Measurements from ENCODE around the gene TSKU. TPM values are rescaled to one million over a fixed set of nuclear protein-coding genes. Genes with fewer than 3 reads are reported as not detected.
"Not testable (repeated sequence)": the region's sequence is repeated elsewhere in the genome, so short reads cannot be mapped to it uniquely, and the experiment has no call there.

TSKU gene
- total RNA-seq, 1 donor from 2014 or later: 57.9 TPM

DNA sequence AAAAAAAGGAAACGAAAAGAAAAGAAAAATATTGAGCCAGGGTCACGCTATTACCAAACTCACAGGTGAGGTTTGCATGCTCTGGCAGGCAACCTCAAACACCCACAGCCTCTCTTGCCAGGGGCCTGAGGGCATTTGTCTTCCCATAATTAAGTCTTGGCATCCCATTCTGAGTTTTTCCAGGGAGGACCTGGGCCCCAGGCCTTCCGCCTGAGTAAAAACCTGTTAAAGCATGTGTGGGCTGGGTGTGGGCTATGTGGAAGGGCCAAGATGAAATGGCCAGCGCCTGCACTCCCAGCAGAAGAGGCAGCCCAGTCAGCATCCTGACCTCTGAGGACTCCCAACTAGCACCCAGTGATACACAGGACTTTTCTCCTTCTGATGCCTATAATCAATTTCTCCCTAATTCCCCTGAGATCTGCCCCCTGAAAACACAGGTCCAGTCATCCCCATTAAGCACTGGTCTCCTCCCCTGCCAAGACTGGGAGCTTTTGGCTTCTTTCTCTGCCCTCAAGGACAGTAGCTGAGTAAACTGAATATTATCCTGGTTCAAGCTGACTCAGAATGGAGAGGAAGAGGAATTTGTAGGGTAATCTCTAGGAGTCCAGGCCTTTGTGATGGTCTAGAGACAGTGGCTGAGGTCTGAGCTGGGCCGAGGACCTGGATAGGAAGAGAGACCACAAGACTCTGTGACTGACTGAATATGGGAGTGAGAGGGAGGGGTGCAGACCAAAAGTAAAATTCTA, 42.0 kb downstream of the TSKU start:
- Histone ChIP-seq H3K27ac (ENCODE audit: low read depth, low read length) (no peak overlapping the region), H3K36me3 (ENCODE audit: insufficient read depth, low read length) (no peaks in the 10 kb centered on the region), H3K9me3 (ENCODE audit: insufficient read depth, low read depth, low read length) (no peaks in the 10 kb centered on the region), H2AFZ (ENCODE audit: low read depth, low read length) (no peak overlapping the region), H3K4me3 (ENCODE audit: insufficient read depth, low read depth, low read length) (no peak overlapping the region), H3K27me3 (ENCODE audit: insufficient read depth, low read length) (no peaks in the 10 kb centered on the region), H3K4me2 (ENCODE audit: low read length) (no peak overlapping the region), H4K20me1 (ENCODE audit: insufficient read depth, low read length) (no peaks in the 10 kb centered on the region), H3K9ac (ENCODE audit: low read length) (no peak overlapping the region), H3K79me2 (ENCODE audit: insufficient read depth, low read length) (no peaks in the 10 kb centered on the region), H3K4me1 (ENCODE audit: insufficient read depth, low read length) (peaks cover 21% of the 10 kb centered on the region)
- Mint-ChIP-seq H3K4me1 (ENCODE audit: low read depth, unreplicated experiment) (peaks cover 17% of the 10 kb centered on the region), H3K27ac (ENCODE audit: unreplicated experiment) (peak overlapping the region; percentile 23), H3K36me3 (ENCODE audit: low read depth, unreplicated experiment) (no peaks in the 10 kb centered on the region), H3K9me3 (ENCODE audit: unreplicated experiment) (peaks cover 9% of the 10 kb centered on the region), H3K4me3 (ENCODE audit: unreplicated experiment) (no peak overlapping the region), H3K27me3 (ENCODE audit: low read depth, unreplicated experiment) (peaks cover 4% of the 10 kb centered on the region)
- no peak for FAIRE-seq
- DNase-seq (ENCODE audit: low read depth): no peak
- TF ChIP-seq, protein P1, sequence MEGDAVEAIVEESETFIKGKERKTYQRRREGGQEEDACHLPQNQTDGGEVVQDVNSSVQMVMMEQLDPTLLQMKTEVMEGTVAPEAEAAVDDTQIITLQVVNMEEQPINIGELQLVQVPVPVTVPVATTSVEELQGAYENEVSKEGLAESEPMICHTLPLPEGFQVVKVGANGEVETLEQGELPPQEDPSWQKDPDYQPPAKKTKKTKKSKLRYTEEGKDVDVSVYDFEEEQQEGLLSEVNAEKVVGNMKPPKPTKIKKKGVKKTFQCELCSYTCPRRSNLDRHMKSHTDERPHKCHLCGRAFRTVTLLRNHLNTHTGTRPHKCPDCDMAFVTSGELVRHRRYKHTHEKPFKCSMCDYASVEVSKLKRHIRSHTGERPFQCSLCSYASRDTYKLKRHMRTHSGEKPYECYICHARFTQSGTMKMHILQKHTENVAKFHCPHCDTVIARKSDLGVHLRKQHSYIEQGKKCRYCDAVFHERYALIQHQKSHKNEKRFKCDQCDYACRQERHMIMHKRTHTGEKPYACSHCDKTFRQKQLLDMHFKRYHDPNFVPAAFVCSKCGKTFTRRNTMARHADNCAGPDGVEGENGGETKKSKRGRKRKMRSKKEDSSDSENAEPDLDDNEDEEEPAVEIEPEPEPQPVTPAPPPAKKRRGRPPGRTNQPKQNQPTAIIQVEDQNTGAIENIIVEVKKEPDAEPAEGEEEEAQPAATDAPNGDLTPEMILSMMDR (IDR thresholded peaks at IDR 0.05; ENCODE audit: insufficient read depth, low read depth, low read length): no peak
- TF ChIP-seq EZH2 (IDR thresholded peaks at IDR 0.05; ENCODE audit: insufficient read depth, low read length): no peak

- Histone ChIP-seq H3K36me3 (ENCODE audit: insufficient read depth, low read length) (no peaks in the 10 kb centered on the region), H3K4me3 (ENCODE audit: insufficient read depth, low read depth, low read length) (no peak overlapping the region), H2AFZ (ENCODE audit: low read depth, low read length) (no peak overlapping the region), H3K27me3 (ENCODE audit: insufficient read depth, low read length) (no peaks in the 10 kb centered on the region), H3K9me3 (ENCODE audit: insufficient read depth, low read depth, low read length) (no peaks in the 10 kb centered on the region), H3K4me2 (ENCODE audit: low read length) (no peak overlapping the region), H4K20me1 (ENCODE audit: insufficient read depth, low read length) (no peaks in the 10 kb centered on the region), H3K9ac (ENCODE audit: low read length) (no peak overlapping the region), H3K79me2 (ENCODE audit: insufficient read depth, low read length) (no peaks in the 10 kb centered on the region), H3K27ac (ENCODE audit: low read depth, low read length) (no peak overlapping the region), H3K4me1 (ENCODE audit: insufficient read depth, low read length) (peaks cover 21% of the 10 kb centered on the region)
- FAIRE-seq (no peak), DNase-seq (ENCODE audit: low read depth) (no peak)
- Mint-ChIP-seq H3K4me1 (ENCODE audit: low read depth, unreplicated experiment) (peaks cover 17% of the 10 kb centered on the region), H3K9me3 (ENCODE audit: unreplicated experiment) (peaks cover 9% of the 10 kb centered on the region), H3K27me3 (ENCODE audit: low read depth, unreplicated experiment) (peaks cover 9% of the 10 kb centered on the region), H3K36me3 (ENCODE audit: low read depth, unreplicated experiment) (no peaks in the 10 kb centered on the region), H3K4me3 (ENCODE audit: unreplicated experiment) (no peak overlapping the region), H3K27ac (ENCODE audit: unreplicated experiment) (peak overlapping the region; percentile 23)
- TF ChIP-seq EZH2 (IDR thresholded peaks at IDR 0.05; ENCODE audit: insufficient read depth, low read length): no peak
- TF ChIP-seq, protein P1 (IDR thresholded peaks at IDR 0.05; ENCODE audit: insufficient read depth, low read depth, low read length): no peak
Measured at GRCh38 chr11:76825726-76826396, 42.7 kb downstream of the TSKU start.

DNA sequence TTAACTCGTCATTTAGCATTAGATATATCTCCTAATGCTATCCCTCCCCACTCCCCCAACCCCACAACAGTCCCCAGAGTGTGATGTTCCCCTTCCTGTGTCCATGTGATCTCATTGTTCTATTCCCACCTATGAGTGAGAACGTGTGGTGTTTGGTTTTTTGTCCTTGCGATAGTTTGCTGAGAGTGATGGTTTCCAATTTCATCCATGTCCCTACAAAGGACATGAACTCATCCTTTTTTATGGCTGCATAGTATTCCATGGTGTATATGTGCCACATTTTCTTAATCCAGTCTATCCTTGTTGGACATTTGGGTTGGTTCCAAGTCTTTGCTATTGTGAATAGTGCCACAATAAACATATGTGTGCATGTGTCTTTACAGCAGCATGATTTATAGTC, 43.4 kb downstream of the TSKU start:
- H3K9me3 ChIP-seq (ENCODE audit: insufficient read depth, low read depth, low read length); H4K20me1 ChIP-seq (ENCODE audit: insufficient read depth, low read length); H3K4me3 ChIP-seq (ENCODE audit: insufficient read depth, low read depth, low read length); H3K36me3 ChIP-seq (ENCODE audit: insufficient read depth, low read length); H2AFZ ChIP-seq (ENCODE audit: low read depth, low read length); H3K4me3 Mint-ChIP-seq (ENCODE audit: unreplicated experiment); DNase-seq (ENCODE audit: low read depth); H3K27ac Mint-ChIP-seq (ENCODE audit: unreplicated experiment); H3K79me2 ChIP-seq (ENCODE audit: insufficient read depth, low read length); H3K9ac ChIP-seq (ENCODE audit: low read length); H3K9me3 Mint-ChIP-seq (ENCODE audit: unreplicated experiment); FAIRE-seq; H3K4me2 ChIP-seq (ENCODE audit: low read length); H3K27me3 ChIP-seq (ENCODE audit: insufficient read depth, low read length); H3K27ac ChIP-seq (ENCODE audit: low read depth, low read length); H3K36me3 Mint-ChIP-seq (ENCODE audit: low read depth, unreplicated experiment): not testable (repeated sequence)
- peaks cover 17% of the 10 kb centered on the region for H3K4me1 Mint-ChIP-seq (ENCODE audit: low read depth, unreplicated experiment)
- H3K4me1 ChIP-seq (ENCODE audit: insufficient read depth, low read length): peaks cover 21% of the 10 kb centered on the region
- H3K27me3 Mint-ChIP-seq (ENCODE audit: low read depth, unreplicated experiment): peaks cover 13% of the 10 kb centered on the region

GRCh38 chr11:76827005-76827404, 43.8 kb downstream of the TSKU start:
- not testable (repeated sequence) for H3K79me2 ChIP-seq (ENCODE audit: insufficient read depth, low read length); FAIRE-seq; H4K20me1 ChIP-seq (ENCODE audit: insufficient read depth, low read length); H3K27me3 ChIP-seq (ENCODE audit: insufficient read depth, low read length); H3K36me3 ChIP-seq (ENCODE audit: insufficient read depth, low read length); H3K9ac ChIP-seq (ENCODE audit: low read length); H3K4me2 ChIP-seq (ENCODE audit: low read length); H3K9me3 Mint-ChIP-seq (ENCODE audit: unreplicated experiment); H3K36me3 Mint-ChIP-seq (ENCODE audit: low read depth, unreplicated experiment); H3K27ac Mint-ChIP-seq (ENCODE audit: unreplicated experiment); H2AFZ ChIP-seq (ENCODE audit: low read depth, low read length); H3K27ac ChIP-seq (ENCODE audit: low read depth, low read length); H3K4me3 ChIP-seq (ENCODE audit: insufficient read depth, low read depth, low read length); H3K4me3 Mint-ChIP-seq (ENCODE audit: unreplicated experiment); DNase-seq (ENCODE audit: low read depth); H3K9me3 ChIP-seq (ENCODE audit: insufficient read depth, low read depth, low read length)
- Mint-ChIP-seq H3K4me1 (ENCODE audit: low read depth, unreplicated experiment) (peaks cover 17% of the 10 kb centered on the region), H3K27me3 (ENCODE audit: low read depth, unreplicated experiment) (peaks cover 13% of the 10 kb centered on the region)
- peaks cover 21% of the 10 kb centered on the region for H3K4me1 ChIP-seq (ENCODE audit: insufficient read depth, low read length)
